ENCODE measurements around the gene MCRS1.

Gene MCRS1

GRCh38 chr12:49554266-49554665, 13.7 kb downstream of the MCRS1 start:
- DNase-seq, result no peak

DNA sequence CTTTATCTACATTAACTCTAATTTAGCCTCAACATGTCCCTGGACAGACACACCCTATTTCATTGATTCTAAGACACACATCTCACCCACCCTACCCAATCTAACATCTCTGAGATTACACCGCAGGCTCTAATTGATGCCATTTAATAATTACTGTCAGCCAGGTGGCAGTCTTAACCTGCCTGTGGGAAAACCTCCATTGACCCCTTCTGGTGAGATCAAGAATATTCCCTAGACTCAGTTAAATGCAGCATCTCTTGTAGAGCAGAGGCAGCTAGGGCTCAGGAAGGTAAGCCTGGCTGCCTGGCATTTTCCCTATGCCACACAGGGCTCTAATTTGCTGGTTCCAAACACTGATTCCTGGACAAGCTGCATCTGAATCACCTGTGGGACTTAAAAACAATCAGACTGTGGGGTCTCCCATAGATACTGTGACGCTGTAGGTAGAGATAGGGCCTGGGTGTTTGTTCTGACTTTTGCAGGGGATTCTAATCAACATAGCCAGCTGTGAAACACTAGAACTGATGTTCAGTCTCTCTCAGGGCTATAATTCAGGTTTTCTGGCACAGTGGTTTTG, 14.3 kb downstream of the MCRS1 start:
- no peak for DNase-seq

DNA sequence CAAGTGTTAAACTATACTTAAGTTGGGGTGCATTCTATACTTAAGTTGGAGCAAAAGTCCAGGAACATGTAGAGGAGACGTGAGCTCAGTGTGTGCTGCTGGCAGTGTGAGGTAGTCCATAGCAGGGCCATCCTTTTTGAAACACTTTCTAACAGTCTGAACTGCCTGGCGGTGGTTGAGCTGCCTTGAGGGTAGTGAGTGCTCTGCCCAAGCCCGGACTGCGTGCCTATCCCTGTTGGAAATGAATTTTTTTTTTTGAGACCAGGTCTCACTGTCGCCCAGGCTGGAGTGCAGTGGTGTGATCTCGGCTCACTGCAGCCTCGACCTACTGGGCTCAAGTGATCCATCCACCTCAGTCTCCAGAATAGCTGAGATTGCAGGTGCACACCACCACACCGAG, 15.0 kb downstream of the MCRS1 start:
- no peak for DNase-seq

DNA sequence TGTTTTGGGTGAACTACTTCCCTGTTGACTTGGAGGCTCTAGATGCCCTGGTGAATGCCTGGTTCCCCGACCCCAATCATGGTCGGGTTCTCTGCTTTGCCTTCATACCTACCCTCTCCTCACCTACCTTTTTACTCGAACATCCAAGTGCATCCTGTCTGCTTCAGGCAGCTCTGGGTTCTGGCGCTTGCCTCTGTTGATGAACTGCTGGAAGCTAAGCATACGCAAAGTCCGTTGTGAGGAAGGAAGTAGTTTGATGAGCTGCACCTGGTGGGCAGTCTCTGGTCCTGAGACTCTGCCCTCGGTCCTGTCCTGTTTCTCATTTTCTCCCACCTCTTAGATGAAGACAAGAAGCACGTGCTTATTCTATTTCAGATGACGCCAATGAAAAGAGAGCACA, 15.5 kb downstream of the MCRS1 start:
- DNase-seq, result no peak

- DNase-seq, result no peak
Measured at GRCh38 chr12:49552014-49552413, 15.9 kb downstream of the MCRS1 start.

DNA sequence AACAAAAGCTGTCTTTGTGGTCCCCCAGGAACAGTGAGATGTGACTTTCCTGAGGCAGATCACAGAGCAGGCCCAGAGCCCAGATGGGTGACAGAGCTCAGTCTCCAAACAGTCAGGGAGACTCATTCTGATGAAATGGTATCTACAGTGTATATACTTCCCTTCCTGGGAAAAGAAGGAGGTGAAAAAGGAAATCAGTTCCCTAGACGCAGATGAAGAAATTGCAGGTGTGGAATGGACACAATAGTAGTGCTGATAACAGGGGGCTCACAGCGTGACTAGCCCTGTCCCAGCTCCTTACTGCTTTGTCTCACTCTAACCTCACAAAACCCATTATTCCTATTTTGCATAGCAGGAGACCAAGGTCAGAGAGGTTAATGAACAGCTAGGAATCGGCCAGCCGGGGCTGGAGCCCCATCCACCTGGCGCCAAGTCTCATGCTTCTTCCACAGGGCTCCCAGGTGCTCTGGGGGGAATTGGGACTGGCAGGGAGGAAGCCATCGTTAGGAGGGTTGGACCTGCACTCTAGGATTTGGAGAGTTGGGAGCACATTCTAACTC, 17.2 kb downstream of the MCRS1 start:
- DNase-seq, result no peak

DNA sequence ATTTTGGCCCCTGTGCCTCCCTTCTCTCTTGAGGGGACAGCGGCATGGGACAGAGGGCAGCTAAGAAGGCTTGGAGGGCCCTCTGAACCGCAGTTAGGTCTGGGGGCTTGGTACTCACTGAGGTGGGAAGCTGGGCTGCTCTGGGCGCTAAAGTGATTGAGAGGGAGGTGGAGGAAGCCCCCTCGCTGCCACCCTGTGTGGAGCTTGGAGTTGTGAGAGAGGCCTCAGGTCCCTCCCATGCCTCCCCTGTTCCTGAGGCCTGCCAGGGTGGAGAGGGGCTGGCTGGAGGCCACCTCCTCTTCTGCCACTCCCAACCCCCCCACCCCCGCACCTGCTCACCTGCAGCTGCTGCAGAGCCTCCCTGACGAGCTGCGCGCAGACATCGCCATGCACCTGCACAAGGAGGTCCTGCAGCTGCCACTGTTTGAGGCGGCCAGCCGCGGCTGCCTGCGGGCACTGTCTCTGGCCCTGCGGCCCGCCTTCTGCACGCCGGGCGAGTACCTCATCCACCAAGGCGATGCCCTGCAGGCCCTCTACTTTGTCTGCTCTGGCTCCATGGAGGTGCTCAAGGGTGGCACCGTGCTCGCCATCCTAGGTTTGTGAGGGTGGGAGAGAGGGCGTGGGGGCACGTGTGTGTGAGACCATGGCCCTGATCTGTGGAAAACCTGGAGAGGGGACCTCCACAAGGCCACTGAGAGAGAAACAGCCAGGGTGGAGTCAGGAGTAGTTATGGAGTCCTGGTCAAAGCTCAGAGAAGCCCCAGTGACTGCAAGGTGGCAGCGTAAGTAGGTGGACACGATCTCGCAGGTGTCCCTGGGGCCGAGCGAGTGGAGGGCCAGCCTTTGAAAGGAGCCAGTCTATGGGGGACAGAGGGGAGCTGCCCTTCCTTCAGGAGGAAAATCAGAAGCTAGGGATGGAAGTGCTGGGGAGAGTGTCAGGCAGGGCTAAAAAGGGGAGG, 17.9 kb downstream of the MCRS1 start:
- no peak for DNase-seq

DNA sequence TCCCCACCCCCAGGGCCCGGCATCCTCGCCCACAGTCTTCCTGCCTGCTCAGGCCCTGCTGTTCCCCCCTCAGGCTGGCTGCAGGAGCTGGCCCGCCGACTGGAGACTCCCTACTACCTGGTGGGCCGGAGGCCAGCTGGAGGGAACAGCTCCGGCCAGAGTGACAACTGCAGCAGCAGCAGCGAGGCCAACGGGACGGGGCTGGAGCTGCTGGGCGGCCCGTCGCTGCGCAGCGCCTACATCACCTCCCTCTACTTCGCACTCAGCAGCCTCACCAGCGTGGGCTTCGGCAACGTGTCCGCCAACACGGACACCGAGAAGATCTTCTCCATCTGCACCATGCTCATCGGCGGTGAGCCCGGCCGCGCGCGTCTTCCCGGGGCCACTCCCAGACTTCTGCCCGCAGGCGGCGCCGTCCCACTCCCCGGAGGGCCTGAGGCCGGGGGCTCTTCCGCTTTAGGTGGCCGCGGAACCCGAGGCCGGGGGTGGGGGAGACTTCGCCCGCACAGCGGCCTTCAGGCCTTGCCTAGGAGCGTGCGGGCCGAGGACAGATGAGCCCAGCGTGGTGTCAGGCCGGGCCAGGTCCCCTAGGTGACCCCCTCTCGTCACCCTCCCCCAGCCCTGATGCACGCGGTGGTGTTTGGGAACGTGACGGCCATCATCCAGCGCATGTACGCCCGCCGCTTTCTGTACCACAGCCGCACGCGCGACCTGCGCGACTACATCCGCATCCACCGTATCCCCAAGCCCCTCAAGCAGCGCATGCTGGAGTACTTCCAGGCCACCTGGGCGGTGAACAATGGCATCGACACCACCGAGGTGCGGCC, 18.9 kb downstream of the MCRS1 start:
- no peak for DNase-seq

DNA sequence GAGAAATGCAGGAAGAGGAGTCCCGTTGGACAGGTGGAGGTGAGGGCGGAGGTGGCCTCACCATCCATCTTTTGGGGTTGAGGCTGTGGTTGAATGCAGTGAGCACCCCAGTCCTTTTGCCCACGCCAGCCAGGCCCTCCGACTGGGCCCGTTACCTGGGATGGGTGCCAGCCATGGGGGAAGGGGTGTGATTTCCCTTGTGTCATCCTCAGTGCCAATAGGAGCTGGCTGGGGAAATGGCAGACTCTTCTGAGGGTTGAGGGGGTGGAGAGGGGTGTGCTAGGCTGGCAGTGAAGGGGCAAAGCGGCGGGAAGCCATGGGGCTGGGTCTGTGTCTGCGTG, 19.5 kb downstream of the MCRS1 start:
- DNase-seq, result no peak

GRCh38 chr12:49547090-49547690, 20.8 kb downstream of the MCRS1 start:
- no peak for DNase-seq

DNA sequence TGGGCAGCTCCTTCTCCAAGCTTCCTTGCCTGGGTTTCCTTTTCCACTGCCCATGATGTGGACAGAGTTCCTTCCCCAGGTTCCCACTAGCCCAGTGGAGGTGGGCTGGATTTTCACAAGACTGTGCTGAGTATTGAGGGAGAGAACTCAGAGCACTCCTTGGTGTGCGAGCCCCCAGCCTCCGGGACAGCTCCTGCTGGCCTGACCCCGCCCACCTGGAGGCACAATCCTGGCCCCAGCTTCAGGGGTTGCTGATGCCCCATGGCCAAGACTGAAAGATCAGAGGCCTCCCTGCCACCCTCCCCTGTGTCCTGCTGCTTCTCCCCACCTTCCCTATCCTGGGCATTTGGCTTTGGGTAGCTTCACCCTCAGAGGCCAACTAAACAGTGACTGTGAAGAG, 21.5 kb downstream of the MCRS1 start:
- DNase-seq, result no peak

DNA sequence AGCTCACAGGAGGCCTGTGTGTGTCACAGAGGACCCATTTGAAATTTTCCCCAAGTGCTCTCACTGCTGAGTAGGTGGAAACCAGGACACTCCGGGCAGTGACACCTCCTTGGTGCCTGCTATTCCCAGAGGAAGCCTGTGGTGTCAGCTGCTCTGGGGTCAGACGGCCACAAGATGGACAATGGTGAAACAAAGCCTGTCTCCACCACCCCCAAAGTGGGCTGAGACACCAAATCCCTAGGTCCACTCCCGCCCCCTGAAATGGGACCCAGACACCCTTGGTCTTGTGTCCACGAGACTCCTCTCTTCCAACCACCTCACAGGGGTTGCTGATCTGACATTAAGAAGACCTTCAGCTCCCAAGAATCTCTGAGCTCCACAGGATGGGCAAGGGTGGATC, 22.1 kb downstream of the MCRS1 start:
- no peak for DNase-seq

GRCh38 chr12:49543914-49544815, 23.8 kb downstream of the MCRS1 start:
- DNase-seq, result no peak

GRCh38 chr12:49543221-49543913, 24.6 kb downstream of the MCRS1 start:
- no peak for DNase-seq

GRCh38 chr12:49542592-49543160, 25.3 kb downstream of the MCRS1 start:
- DNase-seq, result no peak

DNA sequence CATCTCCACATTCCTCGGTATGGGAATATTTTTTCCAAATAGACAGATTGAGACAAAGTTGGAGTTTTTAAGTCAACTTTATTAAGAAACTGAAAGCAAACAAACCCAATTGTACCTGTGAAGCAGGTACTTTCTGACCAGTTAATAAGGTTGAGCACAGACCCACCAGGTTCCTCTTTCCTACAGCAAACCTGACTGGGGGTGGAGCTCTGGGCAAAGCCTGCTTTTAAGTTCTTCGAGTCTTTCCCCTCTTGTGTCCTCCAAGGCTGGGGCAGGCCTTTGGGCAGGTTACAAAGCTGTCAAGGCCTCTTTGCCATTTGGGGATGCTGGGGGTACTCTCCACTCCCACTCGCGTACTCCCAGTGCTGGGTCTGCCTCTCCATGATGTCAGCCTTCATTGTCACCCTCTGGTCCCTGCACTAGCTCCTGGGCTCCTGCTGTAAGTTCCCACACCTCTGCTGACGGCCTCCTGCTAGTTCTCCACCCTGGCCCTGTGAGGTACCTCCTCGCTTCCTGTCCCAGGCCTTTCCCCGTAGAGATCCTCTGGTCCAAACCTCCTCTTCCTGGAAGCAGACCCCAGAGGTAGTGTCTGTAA, 25.9 kb downstream of the MCRS1 start:
- no peak for DNase-seq

DNA sequence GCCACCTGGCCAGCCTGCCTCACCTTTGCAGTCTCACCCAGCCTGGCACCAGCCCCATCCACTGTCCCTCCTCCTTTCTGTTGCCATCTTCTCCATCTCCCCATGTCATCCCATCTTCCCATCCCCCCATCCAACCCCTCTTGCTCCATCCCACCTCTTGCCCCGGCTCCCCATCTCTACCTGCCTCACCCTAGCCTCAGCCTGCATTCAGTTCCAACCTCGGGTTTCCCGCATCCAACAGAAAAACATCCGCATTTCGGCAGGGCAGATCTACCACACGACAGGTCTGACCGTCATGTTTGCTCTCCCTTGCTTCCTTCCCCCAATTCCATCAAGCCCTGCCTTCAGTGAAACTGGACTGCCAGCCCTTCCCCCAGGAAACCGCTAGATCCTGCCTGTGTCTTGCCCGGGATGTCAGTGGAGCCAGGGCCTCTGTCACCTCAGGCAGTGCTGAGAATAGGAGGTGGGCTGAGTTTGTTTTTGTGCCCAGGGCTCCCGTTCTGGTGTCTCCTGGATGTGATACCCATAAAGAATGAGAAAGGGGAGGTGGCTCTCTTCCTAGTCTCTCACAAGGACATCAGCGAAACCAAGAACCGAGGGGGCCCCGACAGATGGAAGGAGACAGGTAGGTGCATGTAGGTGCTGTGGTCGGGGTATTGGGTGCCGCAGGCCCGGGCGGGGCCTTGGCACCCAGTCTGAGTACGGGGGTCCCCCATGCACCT, 26.6 kb downstream of the MCRS1 start:
- DNase-seq, result no peak

DNA sequence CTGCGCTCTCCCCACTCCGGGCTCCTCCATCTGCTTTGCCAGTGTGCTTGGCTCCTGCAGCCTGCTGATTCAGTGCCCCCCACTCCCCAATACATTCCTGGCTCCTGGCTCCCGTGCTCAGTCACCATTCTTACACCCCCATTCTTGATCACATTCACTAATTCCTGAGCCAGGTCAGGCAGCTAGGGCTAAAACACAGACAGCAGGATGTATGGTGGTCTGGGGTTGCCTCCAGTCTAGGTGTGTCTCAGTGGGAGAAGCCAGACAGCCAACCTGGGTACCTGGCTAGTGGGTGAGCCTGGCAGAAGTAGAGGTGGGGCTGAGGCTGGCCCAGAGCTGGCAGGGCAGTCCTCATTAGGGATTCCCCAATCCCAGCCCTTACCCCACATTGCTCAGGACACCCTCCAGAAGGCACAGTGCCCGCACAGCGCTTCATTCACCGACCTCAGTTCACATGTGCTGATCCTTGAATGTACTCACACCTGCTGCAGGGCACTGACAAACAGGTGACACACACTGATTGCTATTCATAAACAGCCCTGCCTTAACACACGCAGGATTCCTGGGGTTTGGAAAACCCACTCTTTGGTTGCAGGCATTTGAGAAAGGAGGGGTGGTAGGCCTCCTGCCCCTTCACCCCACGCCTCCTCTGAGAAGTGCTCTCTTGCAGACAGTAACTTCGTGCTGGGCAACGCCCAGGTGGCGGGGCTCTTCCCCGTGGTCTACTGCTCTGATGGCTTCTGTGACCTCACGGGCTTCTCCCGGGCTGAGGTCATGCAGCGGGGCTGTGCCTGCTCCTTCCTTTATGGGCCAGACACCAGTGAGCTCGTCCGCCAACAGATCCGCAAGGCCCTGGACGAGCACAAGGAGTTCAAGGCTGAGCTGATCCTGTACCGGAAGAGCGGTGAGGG, 27.5 kb downstream of the MCRS1 start:
- no peak for DNase-seq

All from stimulated activated naive CD4-positive, alpha-beta T cell treated with Interleukin-2 at 50 U/mL for 16 hours (primary cell).